ENCODE data around the gene HLCS. TPM values are rescaled to one million over a fixed set of nuclear protein-coding genes. Genes with fewer than 3 reads are reported as not detected.
A peak's percentile ranks its signal among the peaks of the same experiment; 100 is the strongest.
"Not testable (repeated sequence)": the region's sequence is repeated elsewhere in the genome, so short reads cannot be mapped to it uniquely, and the experiment has no call there.

The HLCS gene
- total RNA-seq, 1 donor from 2014 or later = 15.9 TPM

GRCh38 chr21:36999131-36999898 lies 32.8 kb upstream of the HLCS start:
- H3K27ac Mint-ChIP-seq (ENCODE audit: unreplicated experiment) = no peak overlapping the region
- peaks cover 3% of the 10 kb centered on the region for H3K27me3 Mint-ChIP-seq (ENCODE audit: unreplicated experiment)
- no peak overlapping the region for H3K4me3 Mint-ChIP-seq (ENCODE audit: unreplicated experiment)
- TF ChIP-seq, protein P1, sequence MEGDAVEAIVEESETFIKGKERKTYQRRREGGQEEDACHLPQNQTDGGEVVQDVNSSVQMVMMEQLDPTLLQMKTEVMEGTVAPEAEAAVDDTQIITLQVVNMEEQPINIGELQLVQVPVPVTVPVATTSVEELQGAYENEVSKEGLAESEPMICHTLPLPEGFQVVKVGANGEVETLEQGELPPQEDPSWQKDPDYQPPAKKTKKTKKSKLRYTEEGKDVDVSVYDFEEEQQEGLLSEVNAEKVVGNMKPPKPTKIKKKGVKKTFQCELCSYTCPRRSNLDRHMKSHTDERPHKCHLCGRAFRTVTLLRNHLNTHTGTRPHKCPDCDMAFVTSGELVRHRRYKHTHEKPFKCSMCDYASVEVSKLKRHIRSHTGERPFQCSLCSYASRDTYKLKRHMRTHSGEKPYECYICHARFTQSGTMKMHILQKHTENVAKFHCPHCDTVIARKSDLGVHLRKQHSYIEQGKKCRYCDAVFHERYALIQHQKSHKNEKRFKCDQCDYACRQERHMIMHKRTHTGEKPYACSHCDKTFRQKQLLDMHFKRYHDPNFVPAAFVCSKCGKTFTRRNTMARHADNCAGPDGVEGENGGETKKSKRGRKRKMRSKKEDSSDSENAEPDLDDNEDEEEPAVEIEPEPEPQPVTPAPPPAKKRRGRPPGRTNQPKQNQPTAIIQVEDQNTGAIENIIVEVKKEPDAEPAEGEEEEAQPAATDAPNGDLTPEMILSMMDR (IDR thresholded peaks at IDR 0.05; ENCODE audit: partially characterized antibody, unreplicated experiment) = no peak
- DNase-seq = no peak
- H3K9me3 Mint-ChIP-seq (ENCODE audit: unreplicated experiment) = peaks cover 1% of the 10 kb centered on the region
- peaks cover 1% of the 10 kb centered on the region for H3K4me1 Mint-ChIP-seq (ENCODE audit: low read depth, unreplicated experiment)
- H3K36me3 Mint-ChIP-seq (ENCODE audit: unreplicated experiment) = peaks cover 5% of the 10 kb centered on the region

DNA sequence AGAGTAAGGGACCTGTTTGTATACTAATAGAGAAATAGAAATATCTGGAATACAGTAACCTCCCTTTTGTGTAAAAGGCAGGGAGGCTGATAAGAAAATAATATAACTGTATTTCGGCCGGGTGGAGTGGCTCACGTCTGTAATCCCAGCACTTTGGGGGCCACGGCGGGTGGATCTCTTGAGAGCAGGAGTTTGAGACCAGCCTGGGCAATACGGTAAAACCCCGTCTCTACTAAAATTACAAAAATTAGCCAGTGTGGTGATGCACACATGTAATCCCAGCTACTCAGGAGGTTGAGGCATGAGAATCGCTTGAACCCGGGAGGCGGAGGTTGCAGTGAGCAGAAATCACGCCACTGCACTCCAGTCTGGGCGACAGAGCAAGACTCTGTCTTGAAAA lies 28.8 kb upstream of the HLCS start:
- H3K27ac Mint-ChIP-seq (ENCODE audit: unreplicated experiment); H3K4me1 Mint-ChIP-seq (ENCODE audit: low read depth, unreplicated experiment); H3K4me3 Mint-ChIP-seq (ENCODE audit: unreplicated experiment); DNase-seq; H3K36me3 Mint-ChIP-seq (ENCODE audit: unreplicated experiment); H3K9me3 Mint-ChIP-seq (ENCODE audit: unreplicated experiment): not testable (repeated sequence)
- peaks cover 14% of the 10 kb centered on the region for H3K27me3 Mint-ChIP-seq (ENCODE audit: unreplicated experiment)

DNA sequence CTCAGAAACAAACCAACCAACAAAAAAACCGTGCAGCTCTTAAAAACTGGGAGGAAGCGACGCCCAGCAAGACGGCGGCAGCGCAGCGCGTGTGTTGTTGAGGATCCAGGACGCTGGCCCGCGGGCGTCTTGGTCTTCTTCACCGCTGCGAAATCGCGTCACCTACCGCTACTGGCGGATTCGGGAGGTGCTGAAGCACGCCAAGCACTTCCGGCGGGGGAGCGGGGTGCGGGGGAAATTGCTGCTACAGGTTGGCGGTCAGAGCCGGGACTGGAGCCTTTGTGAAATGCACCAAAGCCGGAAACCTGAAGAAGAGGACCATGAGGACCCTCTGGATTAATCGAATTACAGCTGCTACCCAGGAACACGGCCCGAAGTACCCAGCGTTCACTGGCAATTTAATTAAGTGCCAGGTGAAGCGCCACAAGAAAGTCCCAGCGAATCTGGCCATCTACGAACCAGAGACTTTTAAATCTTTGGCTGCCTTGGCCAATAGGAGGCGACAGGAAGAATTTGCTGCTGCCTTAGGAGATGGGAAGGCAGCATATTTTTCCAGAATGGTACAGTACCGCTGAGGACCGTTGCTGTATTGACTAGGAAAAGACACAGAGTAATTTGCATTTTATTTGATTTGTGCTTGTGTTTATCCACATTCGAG lies 28.2 kb upstream of the HLCS start:
- no peak for DNase-seq
- peaks cover 8% of the 10 kb centered on the region for H3K9me3 Mint-ChIP-seq (ENCODE audit: unreplicated experiment)
- TF ChIP-seq, protein P1 (IDR thresholded peaks at IDR 0.05; ENCODE audit: partially characterized antibody, unreplicated experiment) = no peak
- peaks cover 13% of the 10 kb centered on the region for H3K27me3 Mint-ChIP-seq (ENCODE audit: unreplicated experiment)
- H3K27ac Mint-ChIP-seq (ENCODE audit: unreplicated experiment) = no peak overlapping the region
- H3K4me1 Mint-ChIP-seq (ENCODE audit: low read depth, unreplicated experiment) = peaks cover 9% of the 10 kb centered on the region
- H3K4me3 Mint-ChIP-seq (ENCODE audit: unreplicated experiment) = peak overlapping the region; percentile 71
- peaks cover 5% of the 10 kb centered on the region for H3K36me3 Mint-ChIP-seq (ENCODE audit: unreplicated experiment)

GRCh38 chr21:36992671-36993070 lies 26.2 kb upstream of the HLCS start:
- no peak for DNase-seq
- Mint-ChIP-seq H3K4me1 (ENCODE audit: low read depth, unreplicated experiment) (peaks cover 12% of the 10 kb centered on the region), H3K9me3 (ENCODE audit: unreplicated experiment) (peaks cover 6% of the 10 kb centered on the region), H3K27me3 (ENCODE audit: unreplicated experiment) (peaks cover 11% of the 10 kb centered on the region), H3K36me3 (ENCODE audit: unreplicated experiment) (no peaks in the 10 kb centered on the region), H3K27ac (ENCODE audit: unreplicated experiment) (no peak overlapping the region), H3K4me3 (ENCODE audit: unreplicated experiment) (no peak overlapping the region)
- TF ChIP-seq, protein P1 (IDR thresholded peaks at IDR 0.05; ENCODE audit: partially characterized antibody, unreplicated experiment) = no peak

DNA sequence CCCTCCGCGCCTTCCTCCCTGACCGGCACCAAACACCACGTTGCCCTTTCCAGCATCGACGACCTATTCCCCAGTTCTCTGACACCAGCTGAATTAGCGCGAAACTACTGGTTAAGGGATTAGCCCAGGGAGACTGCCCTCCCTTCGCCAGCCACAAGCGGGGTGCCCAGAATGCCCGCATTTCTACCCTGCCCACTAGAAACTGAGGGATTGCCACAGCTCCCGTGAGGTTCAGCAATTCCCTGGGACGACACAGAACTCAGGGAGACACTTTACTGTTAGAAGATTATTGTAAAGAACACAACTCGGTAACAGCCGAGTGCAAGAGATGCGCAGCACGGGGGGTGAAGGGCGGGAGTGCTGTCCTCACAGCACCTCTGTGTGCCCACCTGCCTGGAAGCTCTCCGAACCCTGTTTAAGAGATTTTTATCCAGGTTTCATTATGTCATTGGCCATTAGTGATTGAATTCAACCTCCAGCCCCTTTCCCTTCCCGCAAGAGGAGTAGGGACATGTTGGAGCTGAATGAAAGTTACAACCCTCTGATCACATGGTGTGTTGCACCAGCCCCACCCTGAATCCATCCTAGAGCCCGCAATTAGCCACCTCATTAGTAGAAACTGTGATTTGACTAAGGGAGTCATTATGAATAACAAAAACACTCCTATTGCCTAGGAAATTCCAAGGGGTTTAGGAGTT lies 24.2 kb upstream of the HLCS start:
- peaks cover 8% of the 10 kb centered on the region for H3K9me3 Mint-ChIP-seq (ENCODE audit: unreplicated experiment)
- peak overlapping the region; percentile 92 for H3K4me3 Mint-ChIP-seq (ENCODE audit: unreplicated experiment)
- H3K27me3 Mint-ChIP-seq (ENCODE audit: unreplicated experiment) = peaks cover 11% of the 10 kb centered on the region
- no peak for DNase-seq
- peaks cover 12% of the 10 kb centered on the region for H3K4me1 Mint-ChIP-seq (ENCODE audit: low read depth, unreplicated experiment)
- peaks cover 5% of the 10 kb centered on the region for H3K36me3 Mint-ChIP-seq (ENCODE audit: unreplicated experiment)
- H3K27ac Mint-ChIP-seq (ENCODE audit: unreplicated experiment) = peak overlapping the region; percentile 95
- TF ChIP-seq, protein P1 (IDR thresholded peaks at IDR 0.05; ENCODE audit: partially characterized antibody, unreplicated experiment) = no peak
